Panc1 (cell line): ENCODE measurements around the gene THEMIS2. TPM values are rescaled to one million over a fixed set of nuclear protein-coding genes. Genes with fewer than 3 reads are reported as not detected.

Source experiments
- ATAC-seq: fragments of 200-7000 bp; cut with Tn5 transposase; 2 replicates; pipeline ENCODE4 v1.9.1; 2020; ENCODE audit warnings: mild to moderate bottlenecking, moderate library complexity
- BruUV-seq: library from RNA; stranded (reverse); fragments of 400-500 nt; replicated peaks from 2 replicates; lab custom pipeline; 2021; lab: Mats Ljungman, UMichigan
- CTCF ChIA-PET: fragments of 300-600 bp; sonication (Branson Sonifier 250); formaldehyde crosslinking; loops from one replicate; lab custom pipeline; 2022; ENCODE audit warnings: antibody characterized with exemption; lab: Charles Lee
- POLR2A ChIA-PET: fragments of 300-600 bp; sonication (Branson Sonifier 250); formaldehyde crosslinking; loops from one replicate; lab custom pipeline; 2022; ENCODE audit warnings: antibody characterized with exemption; lab: Charles Lee
- DNase-seq: peaks from one replicate; pipeline ENCODE4 v3.0.0-alpha.2; 2010; ENCODE audit warnings: low read depth, low spot score
- H3K27ac ChIP-seq: 2 replicates; pipeline ENCODE4 v1.5.1; 2011; ENCODE audit warnings: mild to moderate bottlenecking, low read length, inconsistent platforms
- H3K27me3 ChIP-seq: fragments of 200-500 bp; sonication (Bioruptor generic); 2 replicates; pipeline ENCODE4 v1.6.0; 2014; ENCODE audit warnings: low read length, inconsistent platforms; ENCODE audit not compliant: control insufficient read depth, insufficient read depth
- H3K36me3 ChIP-seq: fragments of 200-500 bp; sonication (Bioruptor generic); 2 replicates; pipeline ENCODE4 v1.5.1; 2014; ENCODE audit warnings: inconsistent platforms, mild to moderate bottlenecking, low read length, moderate library complexity; ENCODE audit not compliant: control insufficient read depth, insufficient read depth
- H3K4me1 ChIP-seq: 2 replicates; pipeline ENCODE4 v1.5.1; 2011; ENCODE audit warnings: inconsistent platforms, mild to moderate bottlenecking, low read length, moderate library complexity; ENCODE audit not compliant: control insufficient read depth, insufficient read depth
- H3K4me3 ChIP-seq, 2 experiments: 2 replicates each; pipeline ENCODE4 v1.5.1; 2011 to 2012; ENCODE audit warnings: low read depth in 2 of 2, low read length in 2 of 2, mild to moderate bottlenecking in 2 of 2, inconsistent platforms in 1 of 2, moderate library complexity in 1 of 2
- H3K9me3 ChIP-seq: fragments of 200-500 bp; sonication (Bioruptor generic); 2 replicates; pipeline ENCODE4 v1.5.1; 2014; ENCODE audit warnings: low read depth, mild to moderate bottlenecking, inconsistent platforms, low read length, moderate library complexity; ENCODE audit not compliant: control insufficient read depth, insufficient read depth
- POLR2AphosphoS5 ChIP-seq: IDR thresholded peaks from 2 replicates; pipeline ENCODE4 v1.6.1; 2012; ENCODE audit warnings: mild to moderate bottlenecking, low read depth, low read length, moderate library complexity
- REST ChIP-seq, 2 experiments: IDR thresholded peaks; 2 replicates each; pipeline ENCODE4 v1.6.1; 2011 to 2012; ENCODE audit warnings: low read depth in 2 of 2, control low read depth in 1 of 2, low read length in 1 of 2, mild to moderate bottlenecking in 1 of 2, moderate library complexity in 1 of 2; ENCODE audit not compliant: insufficient read depth in 1 of 2
- SIN3A ChIP-seq: IDR thresholded peaks from 2 replicates; pipeline ENCODE4 v1.6.1; 2012; ENCODE audit warnings: low read depth, mild to moderate bottlenecking, low read length, moderate library complexity, borderline replicate concordance; ENCODE audit not compliant: insufficient read depth
- TCF7L2 ChIP-seq: IDR thresholded peaks from 2 replicates; pipeline ENCODE4 v1.6.1; 2011; ENCODE audit warnings: mild to moderate bottlenecking, low read depth, low read length, inconsistent platforms
- in situ Hi-C: cut with HindIII; loops from 2 replicates; pipeline ENCODE4 v1.10.0; 2016; ENCODE audit warnings: low sequenced_read_pairs, low pct_unique_long_range_greater_than_20kb
- intact Hi-C: fragments of 100-400 bp; cut with micrococcal nuclease; formaldehyde crosslinking; loops from one replicate; pipeline ENCODE4 v1.10.0; 2022; ENCODE audit not compliant: unreplicated experiment
- total RNA-seq: library from RNA; stranded (reverse); gene quantifications from one replicate; pipeline ENCODE4 v1.2.1, GENCODE V29; 2021; ENCODE audit not compliant: unreplicated experiment
- TF ChIP-seq, protein P1 (sequence below): fragments of 450-650 bp; IDR thresholded peaks from 2 replicates; pipeline ENCODE4 v1.5.1; 2017; ENCODE audit warnings: mild to moderate bottlenecking

The THEMIS2 gene
- total RNA-seq, 1 experiment from 2014 or later: 4.2 TPM

DNA sequence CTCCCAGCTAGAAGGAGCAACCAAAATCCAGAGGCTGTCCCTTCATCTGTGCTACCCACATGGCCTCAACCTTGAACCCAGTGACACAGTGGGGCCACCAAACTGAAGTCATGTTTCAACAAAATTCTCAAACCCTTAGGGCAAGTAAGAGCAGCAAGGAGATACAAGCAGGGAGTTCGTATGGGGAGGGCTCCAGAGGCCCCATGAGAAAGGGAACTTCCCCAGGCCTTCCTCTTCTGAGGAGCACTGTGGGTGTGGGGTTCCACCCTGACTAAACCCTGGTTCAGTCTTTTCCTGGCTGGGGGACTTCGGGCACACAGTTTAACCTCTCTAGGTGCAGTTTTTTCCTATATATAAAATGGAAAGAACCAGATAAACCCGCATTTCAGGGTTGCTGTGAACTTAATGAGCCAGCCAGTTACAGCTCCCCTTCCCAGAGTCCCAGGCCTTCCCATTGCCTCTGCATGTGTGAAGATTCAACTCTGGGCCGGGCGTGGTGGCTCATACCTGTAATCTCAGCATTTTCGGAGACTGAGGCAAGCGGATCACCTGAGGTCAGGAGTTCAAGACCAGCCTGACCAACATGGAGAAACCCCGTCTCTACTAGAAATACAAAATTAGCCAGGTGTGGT is 8.0 kb upstream of the THEMIS2 start:
- Histone ChIP-seq H3K9me3 (no peaks in the 10 kb centered on the region), H3K4me1 (no peaks in the 10 kb centered on the region), H3K4me3 (no peak overlapping the region), H3K27ac (no peak overlapping the region), H3K36me3 (no peaks in the 10 kb centered on the region), H3K27me3 (no peaks in the 10 kb centered on the region)
- ATAC-seq (no peak), DNase-seq (no peak)
- BruUV-seq: no TSS peak
- ChIA-PET CTCF (no interaction called here), POLR2A (no interaction called here)
- intact Hi-C loops (no loop called here), in situ Hi-C loops (no loop called here)
- TF ChIP-seq REST (IDR thresholded peaks at IDR 0.05; ENCODE audit: insufficient read depth in 1 of 2, low read depth in 2 of 2, low read length in 1 of 2): no peak
- TF ChIP-seq, protein P1, sequence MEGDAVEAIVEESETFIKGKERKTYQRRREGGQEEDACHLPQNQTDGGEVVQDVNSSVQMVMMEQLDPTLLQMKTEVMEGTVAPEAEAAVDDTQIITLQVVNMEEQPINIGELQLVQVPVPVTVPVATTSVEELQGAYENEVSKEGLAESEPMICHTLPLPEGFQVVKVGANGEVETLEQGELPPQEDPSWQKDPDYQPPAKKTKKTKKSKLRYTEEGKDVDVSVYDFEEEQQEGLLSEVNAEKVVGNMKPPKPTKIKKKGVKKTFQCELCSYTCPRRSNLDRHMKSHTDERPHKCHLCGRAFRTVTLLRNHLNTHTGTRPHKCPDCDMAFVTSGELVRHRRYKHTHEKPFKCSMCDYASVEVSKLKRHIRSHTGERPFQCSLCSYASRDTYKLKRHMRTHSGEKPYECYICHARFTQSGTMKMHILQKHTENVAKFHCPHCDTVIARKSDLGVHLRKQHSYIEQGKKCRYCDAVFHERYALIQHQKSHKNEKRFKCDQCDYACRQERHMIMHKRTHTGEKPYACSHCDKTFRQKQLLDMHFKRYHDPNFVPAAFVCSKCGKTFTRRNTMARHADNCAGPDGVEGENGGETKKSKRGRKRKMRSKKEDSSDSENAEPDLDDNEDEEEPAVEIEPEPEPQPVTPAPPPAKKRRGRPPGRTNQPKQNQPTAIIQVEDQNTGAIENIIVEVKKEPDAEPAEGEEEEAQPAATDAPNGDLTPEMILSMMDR: no peak
- no peak for TF ChIP-seq TCF7L2
- no peak for TF ChIP-seq POLR2AphosphoS5
- no peak for TF ChIP-seq SIN3A

GRCh38 chr1:27865821-27866220 is 6.5 kb upstream of the THEMIS2 start:
- POLR2A ChIA-PET: no interaction called here

More at GRCh38 chr1:27865821-27866220, 6.5 kb upstream of the THEMIS2 start:
- no peaks in the 10 kb centered on the region for H3K27me3 ChIP-seq
- DNase-seq (no peak), ATAC-seq (no peak)
- H3K36me3 ChIP-seq: no peaks in the 10 kb centered on the region
- H3K9me3 ChIP-seq: no peaks in the 10 kb centered on the region
- in situ Hi-C loops (no loop called here), intact Hi-C loops (no loop called here)
- no TSS peak for BruUV-seq
- CTCF ChIA-PET: no interaction called here
- H3K4me1 ChIP-seq: no peaks in the 10 kb centered on the region
- no peak for TF ChIP-seq SIN3A
- TF ChIP-seq REST (IDR thresholded peaks at IDR 0.05; ENCODE audit: insufficient read depth in 1 of 2, low read depth in 2 of 2, low read length in 1 of 2): no peak
- H3K27ac ChIP-seq: no peak overlapping the region
- H3K4me3 ChIP-seq: no peak overlapping the region
